ENCODE measurements around the gene NFIX.
A peak's percentile ranks its signal among the peaks of the same experiment; 100 is the strongest.

The NFIX gene

DNA sequence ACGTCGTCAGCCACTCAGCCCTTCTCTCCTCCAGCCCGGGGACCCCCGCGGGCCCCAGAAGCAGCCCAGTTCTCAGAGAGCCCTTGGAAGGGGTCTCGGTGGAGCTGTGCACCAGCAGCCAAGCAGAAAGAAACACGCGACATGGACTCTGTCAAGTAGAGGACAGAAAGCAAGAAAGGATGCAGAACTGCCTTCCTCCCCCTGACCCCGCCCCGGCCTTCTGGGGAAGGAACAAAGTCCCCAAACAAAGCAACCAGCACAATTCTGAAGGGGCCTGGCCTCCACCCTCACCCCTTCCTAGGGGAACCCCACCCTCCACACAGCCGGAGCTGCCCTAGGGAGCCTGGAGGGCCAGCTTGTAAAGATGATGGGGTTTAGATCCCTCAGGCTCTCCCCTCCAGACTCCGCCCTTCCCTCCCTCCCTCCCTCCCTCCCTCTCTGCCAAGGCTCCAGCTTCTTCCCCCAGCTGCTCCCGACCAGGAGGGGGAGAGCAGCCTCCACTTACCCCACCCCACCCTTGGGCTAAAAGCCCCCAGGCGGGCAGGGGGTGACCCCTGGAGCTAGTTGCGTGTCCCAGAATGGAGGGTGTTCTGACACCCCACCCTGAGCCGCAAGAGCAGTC is 99.6 kb downstream of the NFIX start:
- no CpG with 5 or more reads among the region's 16 CpGs for WGBS (ENCODE audit: insufficient coverage, insufficient read length)
- no peaks in the 10 kb centered on the region for H3K36me3 ChIP-seq (ENCODE audit: control insufficient read depth, insufficient read depth, low read length)
- H3K9me3 ChIP-seq (ENCODE audit: control insufficient read depth, insufficient read depth, low read length), result no peaks in the 10 kb centered on the region
- H3K4me1 ChIP-seq (ENCODE audit: control insufficient read depth, insufficient read depth, low read length), result peaks cover 5% of the 10 kb centered on the region; the same call in 1 of the 2 replicates
- H3K27me3 ChIP-seq (ENCODE audit: control insufficient read depth, insufficient read depth, low read length), result peaks cover 19% of the 10 kb centered on the region
- DNase-seq (ENCODE audit: low read depth, low spot score), result no peak
- H3K4me3 ChIP-seq (ENCODE audit: low read length), result peak overlapping the region; percentile 31; the same call in 1 of the 2 replicates
- no peak overlapping the region for H3K27ac ChIP-seq (ENCODE audit: low read length)

DNA sequence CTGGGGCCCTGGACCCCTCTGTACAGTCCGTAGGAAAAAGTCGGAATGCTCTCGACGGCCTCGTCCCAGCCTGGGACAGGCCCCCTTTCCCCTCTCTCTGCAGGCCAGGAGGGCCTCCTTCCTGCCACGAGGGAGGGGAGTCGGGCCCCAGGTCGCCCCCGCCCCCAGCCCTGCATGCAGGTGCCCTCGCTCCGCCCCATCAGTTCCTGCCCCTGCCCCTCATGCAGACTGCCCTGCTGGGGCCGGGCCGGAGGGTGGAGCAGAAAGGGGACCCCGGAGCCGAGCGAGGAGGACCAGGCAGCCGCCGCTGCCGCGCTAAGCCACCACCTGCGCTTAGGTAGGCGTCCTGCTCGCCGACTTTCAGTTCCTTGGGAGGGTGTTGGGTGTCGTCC is 100.1 kb downstream of the NFIX start:
- Histone ChIP-seq H3K27ac (ENCODE audit: low read length) (no peak overlapping the region), H3K4me1 (ENCODE audit: control insufficient read depth, insufficient read depth, low read length) (peaks cover 5% of the 10 kb centered on the region; the same call in 1 of the 2 replicates), H3K36me3 (ENCODE audit: control insufficient read depth, insufficient read depth, low read length) (no peaks in the 10 kb centered on the region), H3K9me3 (ENCODE audit: control insufficient read depth, insufficient read depth, low read length) (no peaks in the 10 kb centered on the region), H3K27me3 (ENCODE audit: control insufficient read depth, insufficient read depth, low read length) (peaks cover 24% of the 10 kb centered on the region), H3K4me3 (ENCODE audit: low read length) (peak overlapping the region; percentile 31; the same call in 1 of the 2 replicates)
- no peak for DNase-seq (ENCODE audit: low read depth, low spot score)
- no CpG with 5 or more reads among the region's 25 CpGs for WGBS (ENCODE audit: insufficient coverage, insufficient read length)

DNA sequence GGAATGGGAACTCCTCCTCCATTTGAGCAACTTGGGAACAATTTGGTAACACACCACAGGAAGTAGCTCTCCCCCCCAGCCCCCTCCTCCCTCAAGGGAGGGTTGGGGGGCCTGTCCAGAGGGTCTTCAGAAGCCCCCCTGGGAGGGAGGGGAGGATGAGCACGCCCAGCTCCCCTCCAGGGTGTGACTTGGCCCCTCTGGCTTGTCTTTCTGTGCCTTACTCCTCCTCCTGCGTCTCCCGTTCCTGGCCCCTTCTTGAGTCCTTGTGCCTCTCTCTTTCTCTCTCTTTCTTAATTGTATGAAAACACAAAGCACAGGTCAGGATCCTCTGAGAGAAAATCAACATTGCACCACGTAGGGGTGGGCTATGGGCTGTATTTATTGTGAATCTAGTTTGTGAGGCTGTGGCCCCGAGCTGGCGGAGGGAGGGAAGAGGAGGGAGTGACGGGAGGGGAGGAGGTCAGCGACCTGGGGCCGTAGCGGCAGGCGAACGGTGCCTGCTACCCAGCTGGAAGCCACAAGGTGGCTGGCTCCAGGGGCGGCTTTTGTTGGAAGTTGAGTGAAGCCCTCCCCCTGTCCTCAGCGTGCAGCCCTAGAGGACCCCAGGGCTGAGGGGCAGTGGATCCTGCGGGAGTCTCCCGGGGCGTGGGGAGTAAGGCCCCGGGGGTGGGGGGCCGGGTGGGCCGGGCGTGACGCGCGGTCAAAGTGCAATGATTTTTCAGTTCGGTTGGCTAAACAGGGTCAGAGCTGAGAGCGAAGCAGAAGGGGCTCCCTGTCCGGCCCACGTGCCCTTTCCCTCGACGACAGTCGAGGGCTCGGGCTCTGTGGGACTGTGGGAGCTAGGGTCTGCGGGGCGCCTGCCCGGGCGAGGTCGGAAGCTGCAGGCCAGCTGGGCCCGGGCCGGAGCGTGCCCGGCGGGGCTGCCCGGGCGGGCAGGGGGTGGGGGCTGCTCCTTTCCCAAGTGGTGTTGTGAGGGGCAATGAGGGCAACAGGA is 101.0 kb downstream of the NFIX start:
- Histone ChIP-seq H3K4me1 (ENCODE audit: control insufficient read depth, insufficient read depth, low read length) (peaks cover 5% of the 10 kb centered on the region; the same call in 1 of the 2 replicates), H3K27ac (ENCODE audit: low read length) (no peak overlapping the region), H3K9me3 (ENCODE audit: control insufficient read depth, insufficient read depth, low read length) (no peaks in the 10 kb centered on the region), H3K27me3 (ENCODE audit: control insufficient read depth, insufficient read depth, low read length) (peaks cover 25% of the 10 kb centered on the region), H3K36me3 (ENCODE audit: control insufficient read depth, insufficient read depth, low read length) (no peaks in the 10 kb centered on the region), H3K4me3 (ENCODE audit: low read length) (peak overlapping the region; percentile 16; the same call in 1 of the 2 replicates)
- no CpG with 5 or more reads among the region's 44 CpGs for WGBS (ENCODE audit: insufficient coverage, insufficient read length)
- no peak for DNase-seq (ENCODE audit: low read depth, low spot score)

DNA sequence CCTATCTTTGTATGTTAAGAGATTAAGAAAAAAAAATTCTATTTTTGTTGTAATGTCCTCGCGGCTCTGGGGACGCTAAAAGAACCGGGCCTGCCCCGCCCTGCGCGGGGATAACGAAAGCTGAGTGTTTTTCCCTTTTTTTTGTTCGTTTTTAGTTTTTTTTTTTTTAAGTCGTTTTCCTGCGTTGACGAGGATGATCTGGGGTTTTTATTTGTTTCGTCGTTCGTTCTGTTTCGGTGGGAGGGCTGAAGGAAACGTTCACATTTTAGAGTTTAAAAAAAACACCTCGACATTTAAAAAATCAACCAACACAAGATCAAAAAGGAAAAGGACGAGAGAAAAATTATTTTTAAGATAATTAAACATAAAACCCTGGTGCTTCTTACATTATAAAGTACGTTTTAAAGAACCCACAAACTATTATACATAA is 101.8 kb downstream of the NFIX start:
- H3K4me1 ChIP-seq (ENCODE audit: control insufficient read depth, insufficient read depth, low read length), result 0 out of 2 replicates have a peak, but pooled peaks cover 1% of the 10 kb centered on the region
- no peak for DNase-seq (ENCODE audit: low read depth, low spot score)
- no peak overlapping the region for H3K4me3 ChIP-seq (ENCODE audit: low read length)
- peaks cover 28% of the 10 kb centered on the region for H3K27me3 ChIP-seq (ENCODE audit: control insufficient read depth, insufficient read depth, low read length)
- WGBS (ENCODE audit: insufficient coverage, insufficient read length), result no CpG with 5 or more reads among the region's 20 CpGs
- no peaks in the 10 kb centered on the region for H3K9me3 ChIP-seq (ENCODE audit: control insufficient read depth, insufficient read depth, low read length)
- H3K36me3 ChIP-seq (ENCODE audit: control insufficient read depth, insufficient read depth, low read length), result no peaks in the 10 kb centered on the region
- H3K27ac ChIP-seq (ENCODE audit: low read length), result no peak overlapping the region

DNA sequence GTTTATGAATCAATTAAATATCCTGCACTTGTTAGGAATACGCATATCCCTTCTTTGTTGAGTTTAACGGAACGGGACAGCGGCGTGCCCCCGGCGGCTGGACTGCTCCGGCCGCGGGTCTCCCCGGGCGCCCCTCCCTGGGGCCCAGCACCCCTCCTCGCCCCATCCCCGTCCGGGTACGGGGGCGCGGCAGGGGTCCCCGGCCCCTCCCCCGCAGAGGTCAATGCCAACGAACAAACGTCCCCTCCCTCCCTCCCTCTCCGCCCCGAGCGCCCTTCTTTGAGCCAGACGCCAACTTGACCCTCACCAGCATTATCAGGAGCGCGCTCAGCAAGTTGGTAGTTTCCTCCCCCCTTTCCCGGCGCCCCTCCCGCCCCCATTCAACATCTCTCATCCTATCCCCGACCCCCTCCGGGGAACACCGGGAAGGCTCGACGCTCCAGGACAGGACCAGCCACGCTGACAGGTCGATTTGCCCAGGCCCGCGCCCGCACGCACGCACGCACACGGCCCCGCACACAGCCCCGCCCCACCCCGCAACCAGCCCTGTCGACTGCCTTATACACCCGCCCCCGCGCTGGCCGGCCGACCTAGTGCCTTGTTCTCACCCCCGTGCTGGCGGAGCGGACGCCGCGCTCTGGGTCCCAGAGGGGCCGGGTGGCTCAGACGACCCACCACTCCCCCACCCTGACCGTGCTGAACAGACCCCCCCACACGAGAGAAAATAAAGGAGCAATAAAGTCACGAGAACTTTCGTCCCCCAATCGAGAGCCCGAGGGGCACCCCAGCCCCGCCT is 102.4 kb downstream of the NFIX start:
- no peak for DNase-seq (ENCODE audit: low read depth, low spot score)
- H3K27ac ChIP-seq (ENCODE audit: low read length), result no peak overlapping the region
- no peaks in the 10 kb centered on the region for H3K9me3 ChIP-seq (ENCODE audit: control insufficient read depth, insufficient read depth, low read length)
- H3K4me3 ChIP-seq (ENCODE audit: low read length), result no peak overlapping the region; the same call in 1 of the 2 replicates
- H3K27me3 ChIP-seq (ENCODE audit: control insufficient read depth, insufficient read depth, low read length), result peaks cover 28% of the 10 kb centered on the region
- WGBS (ENCODE audit: insufficient coverage, insufficient read length), result no CpG with 5 or more reads among the region's 69 CpGs
- 0 out of 2 replicates have a peak, but pooled peaks cover 1% of the 10 kb centered on the region for H3K4me1 ChIP-seq (ENCODE audit: control insufficient read depth, insufficient read depth, low read length)
- H3K36me3 ChIP-seq (ENCODE audit: control insufficient read depth, insufficient read depth, low read length), result no peaks in the 10 kb centered on the region

DNA sequence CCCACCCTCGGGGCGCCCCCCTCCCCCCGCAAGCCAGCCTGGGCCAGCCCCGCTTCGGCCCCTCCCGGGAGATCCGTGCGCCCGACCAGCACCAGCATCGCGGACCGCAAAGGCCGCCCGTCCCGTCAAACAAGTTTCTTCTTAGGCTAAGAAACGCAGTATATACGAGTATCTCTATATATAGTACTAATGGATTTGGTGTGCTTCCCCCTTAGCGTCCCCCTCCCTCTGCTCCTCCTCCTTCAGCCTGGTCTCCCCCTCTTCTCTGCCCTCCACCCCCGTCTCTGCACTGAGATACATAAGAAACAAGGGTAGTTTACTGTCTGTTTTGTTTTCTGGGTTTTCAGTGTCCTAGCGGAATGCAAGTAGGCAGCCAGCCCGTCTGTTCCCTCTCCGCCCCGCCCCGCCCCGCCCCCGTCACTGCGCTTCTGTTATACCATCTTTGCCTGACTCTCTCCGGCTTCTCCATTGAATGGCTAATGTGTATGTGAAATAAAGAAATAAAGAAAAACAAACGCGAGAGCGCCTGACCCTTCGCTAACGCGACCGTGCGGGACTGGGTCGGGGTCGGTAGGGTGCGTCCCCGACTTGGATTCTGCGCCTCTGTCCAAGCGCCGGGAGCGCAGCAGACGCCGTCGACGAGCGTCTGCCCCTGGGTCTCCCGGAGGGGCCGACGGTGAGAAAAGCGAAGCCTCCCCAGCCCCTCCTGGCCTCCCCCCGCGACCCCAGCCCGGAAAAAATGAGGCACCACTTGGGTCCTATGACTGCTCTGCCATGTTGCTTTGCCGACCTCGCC is 103.2 kb downstream of the NFIX start:
- no peak for DNase-seq (ENCODE audit: low read depth, low spot score)
- Histone ChIP-seq H3K36me3 (ENCODE audit: control insufficient read depth, insufficient read depth, low read length) (no peaks in the 10 kb centered on the region), H3K9me3 (ENCODE audit: control insufficient read depth, insufficient read depth, low read length) (no peaks in the 10 kb centered on the region), H3K4me1 (ENCODE audit: control insufficient read depth, insufficient read depth, low read length) (peaks cover 5% of the 10 kb centered on the region; the same call in 1 of the 2 replicates), H3K27me3 (ENCODE audit: control insufficient read depth, insufficient read depth, low read length) (peaks cover 28% of the 10 kb centered on the region), H3K27ac (ENCODE audit: low read length) (no peak overlapping the region), H3K4me3 (ENCODE audit: low read length) (no peak overlapping the region)
- no CpG with 5 or more reads among the region's 58 CpGs for WGBS (ENCODE audit: insufficient coverage, insufficient read length)

DNA sequence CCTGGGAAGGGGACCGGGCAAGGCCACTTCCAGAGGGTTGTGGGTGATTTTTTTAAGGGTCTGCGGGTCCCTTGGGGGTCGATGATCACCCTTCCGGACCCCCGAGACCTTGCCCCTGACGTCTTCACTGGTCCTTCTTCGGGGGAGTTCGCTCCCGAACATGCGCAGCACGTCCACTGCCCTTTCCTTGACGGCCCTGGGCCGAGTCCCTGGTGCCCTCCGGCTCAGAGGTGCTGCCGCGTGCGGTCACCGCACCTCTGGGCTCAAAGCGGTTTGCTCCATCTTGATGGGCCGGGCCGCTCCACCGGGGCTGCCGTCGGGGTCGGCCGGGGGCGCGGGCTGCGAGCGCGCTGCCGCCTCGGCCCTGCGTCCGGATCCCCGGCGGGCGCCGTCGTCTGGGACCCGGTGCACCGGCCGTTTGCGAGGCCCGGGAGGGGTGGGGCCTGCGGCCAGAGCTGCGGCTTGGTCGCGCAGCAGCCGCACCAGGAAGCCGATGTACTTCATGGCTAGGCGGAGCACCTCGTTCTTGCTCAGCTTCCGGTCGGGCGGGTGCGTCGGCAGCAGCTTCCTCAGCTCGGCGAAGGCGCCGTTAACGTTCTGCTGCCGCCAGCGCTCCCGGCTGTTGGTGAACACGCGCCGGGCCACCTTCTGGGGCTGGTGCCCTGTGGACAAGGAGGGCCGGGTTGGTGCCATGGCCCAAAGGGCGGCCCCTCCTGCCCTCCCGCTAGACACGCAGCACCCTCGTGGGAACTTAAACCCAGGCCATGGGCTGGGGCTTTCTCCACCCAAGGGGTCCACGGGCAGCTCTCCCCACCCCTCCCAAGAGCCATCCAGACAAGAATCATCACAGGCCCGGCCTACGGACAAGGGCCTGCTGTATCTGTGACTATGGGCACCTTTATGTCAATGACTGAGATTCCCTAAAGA is 104.1 kb downstream of the NFIX start:
- Histone ChIP-seq H3K27me3 (ENCODE audit: control insufficient read depth, insufficient read depth, low read length) (peaks cover 25% of the 10 kb centered on the region), H3K27ac (ENCODE audit: low read length) (no peak overlapping the region), H3K4me1 (ENCODE audit: control insufficient read depth, insufficient read depth, low read length) (peaks cover 4% of the 10 kb centered on the region; the same call in 1 of the 2 replicates), H3K4me3 (ENCODE audit: low read length) (peak overlapping the region; percentile 4; the same call in 1 of the 2 replicates), H3K9me3 (ENCODE audit: control insufficient read depth, insufficient read depth, low read length) (no peaks in the 10 kb centered on the region), H3K36me3 (ENCODE audit: control insufficient read depth, insufficient read depth, low read length) (no peaks in the 10 kb centered on the region)
- DNase-seq (ENCODE audit: low read depth, low spot score), result no peak
- no CpG with 5 or more reads among the region's 77 CpGs for WGBS (ENCODE audit: insufficient coverage, insufficient read length)

DNA sequence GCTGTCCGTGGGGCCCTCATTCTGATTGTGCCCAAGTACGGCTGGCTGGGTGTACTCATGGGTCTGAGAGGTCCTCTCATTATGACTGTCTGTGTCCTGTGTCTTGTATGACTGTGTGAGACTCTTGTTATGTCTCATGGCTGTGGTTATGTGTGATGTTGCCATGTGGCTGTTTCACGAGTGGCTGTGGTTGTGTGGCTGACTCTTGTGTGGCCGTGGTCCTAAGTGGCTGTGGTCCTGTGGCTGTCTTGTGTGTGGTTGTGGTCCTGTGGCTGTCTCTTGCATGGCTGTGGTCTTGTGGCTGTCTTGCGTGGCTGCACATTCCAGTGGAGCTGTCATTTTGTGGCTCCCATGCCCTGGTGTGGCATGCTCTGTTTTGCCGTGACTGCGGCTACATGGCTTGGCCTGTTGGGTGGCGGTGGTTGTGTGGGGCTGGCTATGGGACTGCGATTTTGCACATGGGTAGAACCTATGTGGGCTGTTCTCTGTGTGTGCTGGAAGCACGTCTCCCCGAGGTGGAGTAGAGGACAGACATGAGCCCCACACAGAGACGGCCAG is 104.8 kb downstream of the NFIX start:
- Histone ChIP-seq H3K4me1 (ENCODE audit: control insufficient read depth, insufficient read depth, low read length) (peaks cover 4% of the 10 kb centered on the region; the same call in 1 of the 2 replicates), H3K27ac (ENCODE audit: low read length) (no peak overlapping the region), H3K9me3 (ENCODE audit: control insufficient read depth, insufficient read depth, low read length) (no peaks in the 10 kb centered on the region), H3K36me3 (ENCODE audit: control insufficient read depth, insufficient read depth, low read length) (no peaks in the 10 kb centered on the region), H3K27me3 (ENCODE audit: control insufficient read depth, insufficient read depth, low read length) (peaks cover 24% of the 10 kb centered on the region), H3K4me3 (ENCODE audit: low read length) (no peak overlapping the region)
- no CpG with 5 or more reads among the region's 12 CpGs for WGBS (ENCODE audit: insufficient coverage, insufficient read length)
- DNase-seq (ENCODE audit: low read depth, low spot score), result no peak

Data from iPS DF 6.9 (cell line).